BLaER1 treated with 17β-estradiol and CSF1 and Interleukin-3, amounts not matched to agents 10 nM and 100 nM (cell line): ENCODE measurements around the gene ERC2.

Experiments used
- H3K27ac ChIP-seq, 11 experiments: shearing (Covaris generic); formaldehyde crosslinking; 2 replicates each; pipeline ENCODE4 v1.8.1; 2022
- H3K27me3 ChIP-seq, 11 experiments: shearing (Covaris generic); formaldehyde crosslinking; 2 replicates each; pipeline ENCODE4 v1.8.1; 2022
- H3K36me3 ChIP-seq, 11 experiments: shearing (Covaris generic); formaldehyde crosslinking; 2 replicates each; pipeline ENCODE4 v1.8.1; 2022
- H3K4me1 ChIP-seq, 10 experiments: shearing (Covaris generic); formaldehyde crosslinking; 2 replicates each; pipeline ENCODE4 v1.8.1; 2022
- H3K4me2 ChIP-seq, 11 experiments: shearing (Covaris generic); formaldehyde crosslinking; 2 replicates each; pipeline ENCODE4 v1.8.1; 2022
- H3K4me3 ChIP-seq, 10 experiments: shearing (Covaris generic); formaldehyde crosslinking; 2 replicates each; pipeline ENCODE4 v1.8.1; 2022
- H3K9ac ChIP-seq, 11 experiments: shearing (Covaris generic); formaldehyde crosslinking; 2 replicates each; pipeline ENCODE4 v1.8.1; 2022
- H3K9me3 ChIP-seq, 11 experiments: shearing (Covaris generic); formaldehyde crosslinking; replicated peaks in 1 of 11; 2 replicates each; pipeline ENCODE4 v1.8.1; 2022
- H4K20me1 ChIP-seq, 11 experiments: shearing (Covaris generic); formaldehyde crosslinking; 2 replicates each; pipeline ENCODE4 v1.8.1; 2022
- Cebpa-rat ChIP-seq, 11 experiments: shearing (Covaris generic); IDR thresholded peaks; 2 replicates each; pipeline ENCODE4 v1.8.1; 2022

The ERC2 gene

DNA sequence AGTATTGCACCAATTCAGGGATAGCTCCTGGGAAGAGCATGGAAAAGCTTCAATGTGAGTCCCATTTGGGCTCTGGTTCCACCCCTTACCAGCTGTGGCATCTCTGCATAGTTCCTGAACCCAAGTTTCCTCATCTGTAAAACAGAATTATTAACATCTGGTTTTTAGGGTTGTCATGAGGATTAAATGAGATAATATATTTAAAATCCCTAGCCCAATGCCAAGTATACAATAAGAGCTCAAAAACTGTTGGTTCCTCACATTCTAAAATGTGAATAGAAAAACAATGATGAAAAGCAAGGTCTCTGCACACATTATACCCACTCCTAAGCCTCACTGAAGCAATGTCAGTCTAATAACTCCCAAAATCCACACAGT, 743.9 kb downstream of the ERC2 start:
- no peak overlapping the region for H3K4me3 ChIP-seq
- no peaks in the 10 kb centered on the region for H3K9me3 ChIP-seq
- no peaks in the 10 kb centered on the region for H4K20me1 ChIP-seq
- H3K36me3 ChIP-seq: no peaks in the 10 kb centered on the region
- H3K4me2 ChIP-seq: no peak overlapping the region
- H3K27ac ChIP-seq: no peak overlapping the region
- peaks cover 0 to 7% (median 0%) of the 10 kb centered on the region in 10 experiments; a peak in 4 of 20 replicates for H3K4me1 ChIP-seq
- no peak for TF ChIP-seq Cebpa-rat (IDR thresholded peaks at IDR 0.05)
- no peaks in the 10 kb centered on the region for H3K27me3 ChIP-seq
- no peak overlapping the region for H3K9ac ChIP-seq

- Histone ChIP-seq H3K36me3 (no peaks in the 10 kb centered on the region), H3K9ac (no peak overlapping the region), H3K9me3 (no peaks in the 10 kb centered on the region), H3K4me3 (no peak overlapping the region), H3K4me1 (peaks cover 0 to 9% (median 4%) of the 10 kb centered on the region in 10 experiments; a peak in 13 of 20 replicates), H3K4me2 (peak overlapping the region in 1 of 11 experiments; percentile 10; a peak in 2 of 22 replicates), H3K27me3 (no peaks in the 10 kb centered on the region), H3K27ac (no peak overlapping the region), H4K20me1 (no peaks in the 10 kb centered on the region)
- no peak for TF ChIP-seq Cebpa-rat (IDR thresholded peaks at IDR 0.05)
Observed at GRCh38 chr3:55723653-55724406, 744.4 kb downstream of the ERC2 start.

DNA sequence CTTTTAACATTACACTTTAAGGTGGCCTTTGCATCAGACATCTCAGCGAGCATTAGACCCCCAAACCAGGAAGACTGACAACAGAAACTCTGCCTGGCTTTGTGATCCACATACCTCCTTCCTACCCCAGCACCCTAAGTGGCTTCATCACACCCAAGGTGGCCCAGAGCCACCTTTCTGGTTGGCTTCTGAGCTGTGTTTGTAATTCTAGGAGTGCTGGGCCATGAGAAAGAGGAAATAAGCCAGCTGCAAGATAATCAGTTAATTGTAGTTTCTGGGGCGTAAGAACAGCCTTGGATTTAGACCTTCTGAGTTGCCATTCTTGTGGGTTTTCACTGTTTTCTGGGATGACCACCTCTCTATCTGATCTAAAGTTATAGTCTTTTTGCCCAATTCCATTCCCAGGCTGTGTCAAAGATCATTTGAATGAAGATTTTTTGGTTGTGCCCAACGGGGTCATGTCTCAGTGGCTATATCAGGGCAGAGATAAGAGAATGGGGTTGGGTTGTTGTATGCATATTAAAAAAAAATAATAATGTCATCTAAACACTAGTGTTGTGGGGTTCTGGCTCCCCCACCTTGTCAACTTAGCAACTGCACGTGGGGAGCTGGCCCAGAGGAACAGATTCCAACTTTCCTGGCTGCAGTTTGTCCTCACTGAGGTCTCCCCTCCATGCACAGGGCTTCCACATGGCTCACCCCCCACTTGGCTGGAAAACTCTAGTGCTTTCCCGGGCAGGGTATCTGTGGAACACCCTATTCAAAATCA, 746.4 kb downstream of the ERC2 start:
- Histone ChIP-seq H3K4me1 (peaks cover 0 to 14% (median 10%) of the 10 kb centered on the region in 10 experiments; a peak in 13 of 20 replicates), H4K20me1 (no peaks in the 10 kb centered on the region), H3K36me3 (no peaks in the 10 kb centered on the region), H3K27me3 (no peaks in the 10 kb centered on the region), H3K9me3 (no peaks in the 10 kb centered on the region), H3K4me3 (no peak overlapping the region), H3K9ac (no peak overlapping the region), H3K4me2 (no peak overlapping the region), H3K27ac (no peak overlapping the region)
- TF ChIP-seq Cebpa-rat (IDR thresholded peaks at IDR 0.05): no peak

DNA sequence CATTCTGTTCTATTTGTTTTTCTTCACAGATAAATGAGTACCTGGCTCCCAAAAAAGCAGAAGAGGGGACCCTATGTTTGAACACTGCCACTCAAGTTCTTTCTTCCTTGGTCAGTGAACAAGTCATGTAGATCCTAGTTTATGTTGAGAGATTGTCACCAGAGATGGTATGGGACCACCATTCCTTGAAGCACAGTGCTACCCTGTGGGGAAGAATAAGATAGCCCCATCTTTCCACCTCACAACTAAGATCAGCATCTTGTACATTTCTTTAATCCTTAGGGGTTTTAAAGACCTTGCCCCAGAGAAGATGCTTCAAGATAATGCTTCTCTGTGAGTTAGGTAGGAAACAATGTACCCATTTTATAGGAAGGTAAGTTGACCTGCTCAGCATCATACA, 747.7 kb downstream of the ERC2 start:
- Histone ChIP-seq H3K27ac (no peak overlapping the region), H3K4me3 (no peak overlapping the region), H3K9ac (no peak overlapping the region), H3K4me2 (no peak overlapping the region), H3K9me3 (no peaks in the 10 kb centered on the region), H4K20me1 (no peaks in the 10 kb centered on the region), H3K36me3 (no peaks in the 10 kb centered on the region), H3K27me3 (no peaks in the 10 kb centered on the region), H3K4me1 (peaks cover 0 to 14% (median 10%) of the 10 kb centered on the region in 10 experiments; a peak in 13 of 20 replicates)
- TF ChIP-seq Cebpa-rat (IDR thresholded peaks at IDR 0.05): no peak

DNA sequence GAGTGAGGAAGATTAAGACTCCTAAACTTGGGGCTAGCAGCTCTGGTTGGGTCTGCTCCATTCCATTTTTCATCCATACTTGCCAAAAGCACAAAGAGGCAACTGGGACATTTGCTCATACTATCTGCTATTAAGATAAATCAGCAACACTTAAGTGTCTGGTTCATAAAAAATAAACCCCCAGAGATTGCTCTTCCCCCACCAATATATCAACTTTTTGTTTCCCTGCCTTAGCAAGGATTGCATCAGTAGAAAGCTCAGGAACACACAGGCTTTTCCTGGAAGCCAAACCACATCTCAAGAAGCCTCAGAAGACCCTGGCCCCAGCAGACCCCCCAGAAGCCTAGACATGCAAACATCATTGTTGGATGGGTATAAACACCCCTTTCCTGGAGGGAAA, 748.8 kb downstream of the ERC2 start:
- 0 out of 22 replicates have a peak overlapping the region, but pooled peaks of 1 of the 11 experiments have one; percentile 5 for H3K4me2 ChIP-seq

GRCh38 chr3:55719006-55719405, 749.3 kb downstream of the ERC2 start:
- H3K9ac ChIP-seq: no peak overlapping the region
- no peaks in the 10 kb centered on the region for H4K20me1 ChIP-seq
- peaks cover 0 to 13% (median 10%) of the 10 kb centered on the region in 10 experiments; a peak in 13 of 20 replicates for H3K4me1 ChIP-seq
- no peak overlapping the region for H3K4me3 ChIP-seq
- H3K27ac ChIP-seq: no peak overlapping the region
- H3K4me2 ChIP-seq: peak overlapping the region in 6 of 11 experiments; percentile 5 to 22 (median 7); a peak in 3 of 22 replicates
- no peaks in the 10 kb centered on the region for H3K36me3 ChIP-seq
- no peaks in the 10 kb centered on the region for H3K27me3 ChIP-seq
- TF ChIP-seq Cebpa-rat (IDR thresholded peaks at IDR 0.05): no peak
- no peaks in the 10 kb centered on the region for H3K9me3 ChIP-seq

More for the DNA sequence above, 748.8 kb downstream of the ERC2 start:
- Histone ChIP-seq H4K20me1 (no peaks in the 10 kb centered on the region), H3K36me3 (no peaks in the 10 kb centered on the region), H3K4me1 (peaks cover 0 to 14% (median 10%) of the 10 kb centered on the region in 10 experiments; a peak in 13 of 20 replicates), H3K9me3 (no peaks in the 10 kb centered on the region), H3K9ac (no peak overlapping the region), H3K4me3 (no peak overlapping the region), H3K27me3 (no peaks in the 10 kb centered on the region), H3K27ac (no peak overlapping the region)
- no peak for TF ChIP-seq Cebpa-rat (IDR thresholded peaks at IDR 0.05)

- TF ChIP-seq Cebpa-rat (IDR thresholded peaks at IDR 0.05): no peak
- no peaks in the 10 kb centered on the region for H3K27me3 ChIP-seq
- H3K4me2 ChIP-seq: peak overlapping the region in 5 of 11 experiments; percentile 5 to 22 (median 8); a peak in 5 of 22 replicates
- no peak overlapping the region for H3K4me3 ChIP-seq
- H3K36me3 ChIP-seq: no peaks in the 10 kb centered on the region
- no peak overlapping the region for H3K27ac ChIP-seq
- H3K4me1 ChIP-seq: peaks cover 0 to 13% (median 9%) of the 10 kb centered on the region in 10 experiments; a peak in 13 of 20 replicates
- no peak overlapping the region for H3K9ac ChIP-seq
- H4K20me1 ChIP-seq: no peaks in the 10 kb centered on the region
- no peaks in the 10 kb centered on the region for H3K9me3 ChIP-seq
Observed at GRCh38 chr3:55718521-55718921, 749.7 kb downstream of the ERC2 start.

GRCh38 chr3:55718074-55718473, 750.2 kb downstream of the ERC2 start:
- H3K4me2 ChIP-seq: peak overlapping the region in 4 of 11 experiments; percentile 5 to 22 (median 10); a peak in 2 of 22 replicates
- H3K27me3 ChIP-seq: no peaks in the 10 kb centered on the region
- peaks cover 0 to 13% (median 8%) of the 10 kb centered on the region in 10 experiments; a peak in 12 of 20 replicates for H3K4me1 ChIP-seq
- no peak for TF ChIP-seq Cebpa-rat (IDR thresholded peaks at IDR 0.05)
- H3K27ac ChIP-seq: no peak overlapping the region
- no peaks in the 10 kb centered on the region for H4K20me1 ChIP-seq
- no peaks in the 10 kb centered on the region for H3K36me3 ChIP-seq
- no peak overlapping the region for H3K4me3 ChIP-seq
- H3K9ac ChIP-seq: no peak overlapping the region
- H3K9me3 ChIP-seq: no peaks in the 10 kb centered on the region

DNA sequence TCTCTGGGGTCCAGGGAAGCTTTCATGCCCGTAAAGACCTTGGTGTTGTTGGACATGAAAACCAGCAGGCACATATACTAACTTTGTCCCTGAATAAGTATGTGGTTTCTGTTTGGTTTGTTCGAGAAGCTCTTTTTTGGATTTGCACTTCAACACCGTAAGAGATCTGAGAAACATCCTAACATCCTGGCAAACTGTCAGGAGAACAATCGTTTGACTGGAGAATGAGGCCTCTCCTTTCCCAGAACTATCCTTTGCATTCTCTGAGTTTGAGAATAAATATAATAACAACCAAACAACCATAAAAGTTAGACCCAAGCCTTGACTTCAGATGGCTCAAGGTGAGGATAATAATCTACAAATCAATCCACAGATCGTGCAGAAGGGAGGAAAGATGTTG, 750.8 kb downstream of the ERC2 start:
- no peaks in the 10 kb centered on the region for H3K36me3 ChIP-seq
- no peaks in the 10 kb centered on the region for H3K27me3 ChIP-seq
- H3K4me2 ChIP-seq: no peak overlapping the region
- no peak overlapping the region for H3K27ac ChIP-seq
- H3K9ac ChIP-seq: no peak overlapping the region
- H3K4me1 ChIP-seq: peaks cover 0 to 13% (median 8%) of the 10 kb centered on the region in 10 experiments; a peak in 12 of 20 replicates
- no peaks in the 10 kb centered on the region for H4K20me1 ChIP-seq
- no peaks in the 10 kb centered on the region for H3K9me3 ChIP-seq
- no peak for TF ChIP-seq Cebpa-rat (IDR thresholded peaks at IDR 0.05)
- H3K4me3 ChIP-seq: no peak overlapping the region
